Stimulated activated CD4-positive, alpha-beta T cell treated with anti-CD3 and anti-CD28 coated beads, TNF-alpha, amount 100 ng/mL, for 1 hour (primary cell): ENCODE measurements around the gene TMEM26.
"Not testable (repeated sequence)": the region's sequence is repeated elsewhere in the genome, so short reads cannot be mapped to it uniquely, and the experiment has no call there.

Experiments used
- DNase-seq, 3 donors: peaks; one replicate each; pipeline ENCODE4 v3.0.0-alpha.2; 2020; ENCODE audit warnings: low read depth in 3 of 3, low spot score in 1 of 3

Gene TMEM26

DNA sequence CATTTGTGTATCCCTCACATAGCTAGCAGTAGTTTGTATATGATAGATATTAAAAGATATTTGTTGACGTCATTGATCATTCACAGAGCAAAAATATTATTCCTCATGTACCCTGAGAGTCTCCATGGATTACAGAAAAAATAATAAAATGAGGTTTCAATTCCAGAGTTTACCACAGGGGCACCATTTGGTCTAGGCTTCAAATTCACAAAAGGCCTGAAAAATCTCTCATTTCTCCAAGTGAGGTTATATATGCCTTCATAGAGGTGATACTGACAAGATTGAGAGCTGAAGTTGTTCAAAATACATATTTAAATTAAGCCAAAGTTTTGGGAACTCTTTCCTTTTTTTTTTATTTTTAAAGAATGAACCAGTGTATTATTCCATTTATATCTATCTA lies 52.7 kb downstream of the TMEM26 start:
- DNase-seq = no peak

DNA sequence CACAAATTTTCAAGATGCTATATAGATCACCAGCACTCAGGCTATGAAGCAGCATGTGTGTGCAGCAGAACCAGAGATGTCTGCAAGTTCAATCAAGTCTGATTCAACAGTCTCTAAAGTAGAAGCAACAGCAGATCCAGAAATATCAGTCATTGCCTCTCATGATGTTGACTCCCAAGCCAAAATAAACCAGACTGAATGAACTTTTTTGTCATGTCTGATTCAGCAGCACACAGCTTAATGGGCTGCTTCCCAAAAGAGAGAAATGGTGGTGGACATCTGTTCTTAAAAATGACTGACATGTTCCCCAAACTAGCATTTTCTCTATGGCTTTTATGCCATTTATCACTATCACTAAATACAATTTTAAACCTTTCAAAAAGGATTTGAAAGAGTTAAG lies 53.8 kb downstream of the TMEM26 start:
- DNase-seq = no peak

DNA sequence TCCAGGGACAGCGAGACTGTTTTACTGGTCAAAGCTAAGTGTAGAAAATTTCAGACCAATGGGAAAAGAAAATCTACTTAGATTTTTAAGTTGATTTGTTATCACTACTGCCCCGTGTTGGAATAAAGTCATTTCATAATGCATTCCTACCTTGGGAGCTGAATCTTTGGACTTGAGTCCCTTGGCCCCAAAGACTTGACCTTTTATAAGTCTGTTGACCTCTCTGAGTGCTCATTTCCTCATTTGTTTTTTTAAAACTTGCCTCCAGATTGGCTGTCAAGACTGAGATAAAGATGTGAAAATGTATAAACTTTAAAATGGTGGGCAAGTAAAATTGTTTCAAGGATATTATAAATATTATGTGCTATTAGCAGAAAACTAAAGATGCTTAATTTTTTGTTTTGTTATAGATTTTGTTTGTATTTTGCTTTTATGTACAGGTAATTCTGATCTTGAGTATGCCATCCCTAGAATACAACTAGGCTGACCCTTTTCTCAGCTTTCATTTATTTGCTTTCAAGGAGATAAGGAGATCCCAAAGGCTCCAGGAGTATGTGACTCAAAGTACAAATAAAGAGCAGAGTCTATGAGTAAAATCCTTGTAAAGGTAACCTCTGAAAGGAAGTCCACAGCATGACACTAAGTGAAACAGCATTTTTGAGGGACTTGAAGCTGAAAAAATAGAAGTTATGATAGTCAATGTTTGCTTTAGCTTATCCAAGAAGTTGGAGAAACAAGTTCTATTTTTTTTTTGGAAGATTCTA lies 54.6 kb downstream of the TMEM26 start:
- DNase-seq = no peak

DNA sequence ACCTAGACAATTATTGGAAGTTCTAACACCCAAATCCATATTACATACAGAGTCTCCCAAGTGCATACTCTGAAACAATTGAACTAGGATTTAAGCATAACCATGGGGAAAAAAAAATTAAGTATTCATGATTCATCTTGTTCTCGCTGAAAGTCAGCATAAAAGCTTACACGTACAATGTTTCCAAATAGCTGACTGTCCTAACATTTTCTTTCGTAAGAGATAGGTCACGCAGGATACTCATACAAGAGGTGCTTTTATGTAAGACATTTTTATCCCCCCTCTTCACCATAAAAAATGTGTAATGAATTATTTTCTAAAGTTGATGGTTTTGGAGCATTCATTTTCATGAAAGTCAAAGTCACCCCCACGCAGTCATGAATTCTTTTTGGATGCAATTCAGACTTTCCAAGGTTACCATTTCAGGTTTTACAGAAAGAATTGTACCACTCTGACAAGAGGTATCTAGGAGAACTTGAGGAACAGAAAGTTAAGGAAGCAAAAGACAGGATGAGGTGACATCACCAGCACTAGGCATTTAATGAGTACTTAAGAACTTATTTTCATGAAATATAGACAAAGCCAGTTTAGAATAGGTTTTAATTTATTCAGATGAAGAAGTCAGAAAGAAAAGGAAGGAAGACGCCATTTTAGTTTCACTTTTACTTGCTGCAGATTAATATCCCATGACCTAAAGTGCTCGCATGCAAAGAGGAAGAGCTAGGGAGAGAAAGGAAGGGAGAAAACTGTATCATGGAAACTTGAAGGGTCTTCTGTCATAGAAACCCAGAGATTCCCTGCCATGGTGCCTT lies 55.8 kb downstream of the TMEM26 start:
- DNase-seq = no peak

DNA sequence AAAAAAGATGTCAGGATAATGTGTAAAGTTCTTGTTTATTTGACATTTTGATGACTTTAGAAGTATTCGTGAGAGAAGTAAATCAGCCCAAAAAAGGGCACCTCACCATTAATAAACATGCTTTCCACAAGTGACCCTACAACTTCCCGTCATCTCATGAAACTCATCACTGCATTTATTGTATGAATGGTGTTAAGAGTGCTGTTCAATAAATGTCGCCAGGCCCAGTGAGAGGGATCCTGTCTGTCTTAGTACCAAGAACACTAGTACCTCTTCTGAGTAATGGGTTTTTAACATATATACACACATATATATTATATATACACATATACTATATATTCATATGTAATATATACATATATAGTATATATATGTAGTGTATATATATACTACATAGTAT lies 61.9 kb downstream of the TMEM26 start:
- DNase-seq = no peak

DNA sequence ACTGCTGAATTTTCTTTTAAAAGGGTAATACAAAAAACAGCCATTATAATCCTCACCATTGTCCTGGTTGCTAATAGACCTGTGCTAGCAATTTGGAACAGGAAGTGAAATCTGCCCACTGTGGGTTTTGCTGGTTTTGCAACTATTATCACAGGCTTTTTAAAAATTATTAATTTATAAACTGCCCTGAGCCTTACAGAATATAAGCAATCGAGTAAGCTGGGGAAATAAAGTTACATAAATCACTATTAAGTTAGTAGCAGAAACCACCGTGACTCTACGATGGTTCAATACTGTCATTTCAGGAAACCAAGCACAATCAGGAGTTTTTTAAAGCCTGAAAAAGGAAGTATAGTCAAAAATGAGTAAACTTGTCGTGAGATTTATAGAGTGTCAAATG lies 62.3 kb downstream of the TMEM26 start:
- no peak for DNase-seq

DNA sequence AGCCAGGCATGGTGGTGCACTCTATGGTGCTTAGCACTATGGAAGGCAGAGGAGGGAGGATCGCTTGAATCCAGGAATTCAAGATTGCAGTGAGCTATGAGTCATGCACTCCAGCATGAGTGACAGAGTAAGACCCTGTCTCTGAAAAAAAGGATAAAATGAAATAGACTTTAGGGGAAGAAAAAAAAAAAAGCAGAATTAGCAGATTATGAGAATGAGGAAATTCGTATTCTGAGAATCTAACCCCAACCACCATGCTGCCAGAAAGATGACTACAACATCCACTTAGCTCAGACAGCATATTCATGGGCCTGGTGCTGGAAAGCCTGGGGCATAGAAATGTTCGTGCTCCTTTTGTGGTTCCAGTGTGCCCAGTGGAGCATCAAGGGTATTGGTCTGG lies 63.3 kb downstream of the TMEM26 start:
- DNase-seq = no peak

DNA sequence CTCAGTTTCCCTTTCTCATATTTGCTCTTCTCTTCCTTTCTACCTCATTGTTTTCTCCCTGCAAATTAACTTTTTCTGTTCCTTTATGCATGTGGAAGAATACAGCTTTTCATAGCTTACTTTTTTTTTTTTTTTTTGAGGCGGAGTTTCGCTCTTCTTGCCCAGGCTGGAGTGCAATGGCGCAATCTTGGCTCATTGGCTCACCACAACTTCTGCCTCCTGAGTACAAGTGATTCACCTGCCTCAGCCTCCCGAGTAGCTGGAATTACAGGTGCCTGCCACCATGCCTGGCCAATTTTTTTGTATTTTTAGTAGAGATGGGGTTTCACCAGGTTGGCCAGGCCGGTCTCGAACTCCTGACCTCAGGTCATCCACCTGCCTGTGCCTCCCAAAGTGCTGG lies 64.2 kb downstream of the TMEM26 start:
- DNase-seq = not testable (repeated sequence)

DNA sequence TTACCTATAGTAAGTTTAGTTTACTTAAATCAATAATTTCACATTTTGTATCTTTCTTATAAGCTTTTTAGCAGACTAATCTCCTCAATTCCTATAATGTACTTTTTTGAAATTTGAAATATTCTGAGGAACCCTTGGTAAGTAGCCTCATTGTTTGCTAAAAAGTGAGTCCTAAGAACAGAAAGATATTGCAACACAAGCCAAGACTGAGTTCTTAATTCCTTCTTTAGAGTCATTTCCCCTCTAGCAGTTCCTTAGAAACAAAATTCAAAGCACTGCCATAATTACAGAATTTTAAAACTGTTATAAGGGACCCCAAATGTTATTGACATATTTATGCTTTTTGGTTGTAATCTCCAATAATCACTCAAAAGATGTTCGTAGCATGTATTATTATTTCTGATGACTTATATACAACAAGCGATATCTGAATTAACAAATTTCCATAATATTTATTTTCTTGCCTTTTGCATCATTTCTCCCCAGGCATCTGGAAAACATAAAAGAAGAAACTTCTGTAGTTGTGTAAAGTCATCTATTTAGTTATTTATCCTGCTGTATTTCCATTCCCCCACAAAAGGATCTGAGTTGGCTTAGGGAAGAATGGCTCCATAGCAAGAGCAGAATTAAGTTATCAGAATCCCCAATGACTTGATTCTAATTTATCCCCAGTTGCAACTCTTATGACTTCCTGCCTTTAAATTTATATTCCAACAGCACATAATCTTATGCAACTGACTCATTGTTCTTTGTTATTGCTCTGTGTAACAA lies 67.8 kb downstream of the TMEM26 start:
- no peak for DNase-seq

DNA sequence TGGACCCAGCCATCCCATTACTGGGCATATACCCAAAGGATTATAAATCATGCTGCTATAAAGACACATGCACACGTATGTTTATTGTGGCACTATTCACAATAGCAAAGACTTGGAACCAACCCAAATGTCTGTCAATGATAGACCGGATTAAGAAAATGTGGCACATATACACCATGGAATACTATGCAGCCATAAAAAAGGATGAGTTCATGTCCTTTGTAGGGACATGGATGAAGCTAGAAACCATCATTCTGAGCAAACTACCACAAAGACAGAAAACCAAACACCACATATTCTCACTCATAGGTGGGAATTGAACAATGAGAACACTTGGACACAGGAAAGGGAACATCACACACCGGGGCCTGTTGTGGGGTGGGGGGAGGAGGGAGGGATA lies 72.0 kb downstream of the TMEM26 start:
- DNase-seq = not testable (repeated sequence)

DNA sequence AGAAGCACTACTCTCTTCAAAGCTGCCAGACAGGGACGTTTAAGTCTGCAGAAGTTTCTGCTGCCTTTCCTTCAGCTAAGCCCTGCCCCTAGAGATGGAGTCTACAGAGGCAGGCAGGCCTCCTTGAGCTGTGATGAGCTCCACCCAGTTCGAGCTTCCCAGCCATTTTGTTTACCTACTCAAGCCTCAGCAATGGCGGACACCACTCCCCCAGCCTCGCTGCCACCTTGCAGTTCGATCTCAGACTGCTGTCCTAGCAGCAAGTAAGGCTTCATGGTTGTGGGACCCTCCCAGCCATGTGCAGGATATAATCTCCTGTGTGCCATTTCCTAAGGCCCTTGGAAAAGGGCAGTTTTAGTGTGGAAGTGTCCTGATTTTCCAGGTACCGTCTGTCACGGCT lies 74.3 kb downstream of the TMEM26 start:
- no peak for DNase-seq

DNA sequence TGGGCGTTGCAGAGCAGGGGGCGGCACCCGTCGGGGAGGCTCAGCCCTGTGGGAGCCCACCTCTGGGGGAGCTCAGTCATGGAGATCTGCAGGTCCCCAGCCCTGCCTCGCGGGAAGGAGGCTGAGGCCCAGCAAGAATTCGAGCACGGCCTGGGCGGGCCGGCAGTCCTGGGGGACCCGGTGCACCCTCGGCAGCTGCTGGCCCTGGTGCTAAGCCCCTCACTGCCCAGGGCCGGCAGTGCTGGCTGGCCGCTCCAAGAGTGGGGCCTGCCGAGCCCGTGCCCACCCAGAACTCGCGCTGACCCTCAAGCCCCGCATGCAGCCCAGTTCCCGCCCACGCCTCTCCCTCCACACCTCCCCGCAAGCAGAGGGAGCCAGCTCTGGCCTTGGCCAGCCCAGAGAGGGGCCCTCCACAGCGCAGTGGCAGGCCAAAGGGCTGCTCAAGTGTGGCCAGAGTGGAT lies 76.2 kb downstream of the TMEM26 start:
- no peak for DNase-seq

DNA sequence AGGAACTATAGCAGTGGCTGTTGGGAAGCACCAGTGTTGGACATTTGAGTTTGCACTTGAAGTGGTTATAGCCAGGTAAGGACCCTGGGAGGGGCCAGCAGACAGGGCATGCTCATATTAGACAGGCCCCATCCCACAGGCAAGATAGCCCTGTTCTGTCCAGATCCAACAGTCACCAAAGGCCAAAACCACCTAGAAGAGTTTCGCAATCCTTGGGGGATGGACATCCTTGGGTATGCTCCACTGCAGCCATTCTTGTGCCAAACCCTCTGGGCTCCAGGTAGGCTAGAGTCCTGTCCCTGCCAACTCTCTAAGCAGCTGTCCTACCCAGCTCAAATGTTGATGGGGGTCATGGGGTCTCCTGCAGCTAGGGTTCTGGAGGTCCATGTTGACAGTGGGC lies 76.8 kb downstream of the TMEM26 start:
- no peak for DNase-seq

DNA sequence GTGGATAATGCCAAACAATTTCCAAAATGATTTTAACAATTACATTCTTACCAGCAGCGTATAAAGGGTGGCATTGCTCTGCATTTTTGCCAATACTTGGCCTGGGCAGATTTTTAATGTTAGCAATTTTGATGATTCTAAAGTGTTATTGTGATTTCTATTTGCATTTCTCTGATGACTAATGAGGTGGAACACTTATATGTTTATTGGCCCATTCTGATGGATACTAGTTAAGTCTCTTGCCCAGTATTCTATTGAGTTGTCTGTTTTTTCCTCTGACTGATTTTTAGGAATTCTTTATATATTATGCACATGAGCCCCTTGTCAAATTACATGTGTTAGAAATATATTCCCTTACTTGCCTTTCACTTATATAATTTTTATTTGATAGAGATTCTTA lies 86.8 kb downstream of the TMEM26 start:
- no peak for DNase-seq

DNA sequence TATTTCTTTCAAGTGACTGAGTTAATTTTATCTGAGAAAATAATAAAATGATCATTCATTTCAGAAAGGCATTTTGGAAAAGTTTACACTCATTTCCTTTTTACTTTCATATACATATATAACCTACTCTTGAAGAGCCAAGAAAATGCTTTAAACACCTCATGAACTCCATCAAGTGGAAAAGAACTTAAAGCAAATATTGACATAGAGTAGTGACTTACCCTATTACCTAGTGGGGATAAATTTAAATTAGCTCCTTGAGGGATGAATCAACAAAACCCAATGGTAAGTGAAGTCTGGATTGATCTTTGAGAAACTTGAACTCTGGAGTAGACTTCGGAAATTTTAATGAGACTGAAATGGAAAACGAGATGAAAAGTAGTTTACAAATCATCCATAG lies 88.6 kb downstream of the TMEM26 start:
- DNase-seq = no peak

DNA sequence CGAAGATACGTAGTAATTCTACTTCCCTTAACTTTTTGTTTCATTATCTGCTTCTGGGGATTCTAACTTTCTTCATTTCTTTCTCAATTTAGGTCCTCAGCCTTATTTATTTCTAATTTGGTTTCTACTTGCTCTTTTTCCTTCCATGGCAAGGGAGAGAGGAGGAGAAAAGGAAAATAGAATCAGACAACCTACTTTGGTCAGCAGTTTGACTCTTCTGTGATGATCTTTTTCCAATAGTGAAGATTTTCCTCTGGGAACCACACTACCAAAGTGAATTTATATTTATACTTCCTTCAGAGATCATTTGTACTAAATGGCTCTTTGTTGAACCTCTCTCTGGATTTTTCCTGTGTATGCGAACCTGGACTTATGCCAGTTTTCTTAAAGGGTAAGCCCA lies 90.2 kb downstream of the TMEM26 start:
- no peak for DNase-seq

DNA sequence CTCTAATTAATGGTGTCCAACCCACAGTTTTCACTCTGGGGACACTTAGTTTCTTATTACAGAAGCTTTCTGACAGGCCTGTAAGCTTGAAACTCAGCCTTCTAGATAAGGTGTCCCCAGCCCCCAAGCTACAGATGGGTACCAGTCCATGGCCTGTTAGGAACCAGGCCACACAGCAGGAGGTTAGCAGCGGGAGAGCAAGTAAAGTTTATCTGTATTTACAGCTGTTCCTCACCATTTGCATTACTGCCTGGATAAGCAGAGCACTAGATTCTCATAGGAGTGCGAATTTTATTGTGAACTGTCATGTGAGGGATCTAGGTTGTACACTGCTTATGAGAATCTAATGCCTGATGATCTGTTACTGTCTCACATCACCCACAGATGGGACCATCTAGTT lies 93.7 kb downstream of the TMEM26 start:
- DNase-seq = no peak

DNA sequence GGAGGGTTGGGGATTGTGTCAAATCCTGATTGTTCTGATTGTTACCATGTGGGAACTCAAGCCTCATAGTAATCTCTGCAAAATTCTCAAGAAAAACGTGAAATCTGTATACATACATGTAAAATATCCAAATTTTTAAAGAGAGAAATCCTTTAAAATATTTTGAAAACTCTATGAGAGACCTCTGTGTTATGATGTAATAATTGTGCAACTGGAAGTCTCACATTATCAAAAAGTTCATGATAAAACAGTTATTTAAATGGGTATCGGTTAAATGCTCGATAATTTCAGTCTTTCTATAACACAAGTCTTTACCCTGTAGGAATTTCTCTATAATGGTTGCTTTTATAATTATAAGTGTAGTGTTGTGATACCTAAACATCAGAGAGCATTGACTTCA lies 95.5 kb downstream of the TMEM26 start:
- DNase-seq = no peak
